22Rv1 (cell line): ENCODE measurements around the gene FARS2.

Source experiments
- H3K27ac ChIP-seq: fragments of 450-650 bp; 2 replicates; pipeline ENCODE4 v1.5.1; 2017
- CTCF ChIP-seq: fragments of 450-650 bp; IDR thresholded peaks from 2 replicates; pipeline ENCODE4 v1.5.1; 2017; ENCODE audit warnings: mild to moderate bottlenecking
- ZFX ChIP-seq: fragments of 450-650 bp; IDR thresholded peaks from 2 replicates; pipeline ENCODE4 v1.6.1; 2017; ENCODE audit warnings: antibody characterized with exemption, borderline replicate concordance

FARS2 gene

DNA sequence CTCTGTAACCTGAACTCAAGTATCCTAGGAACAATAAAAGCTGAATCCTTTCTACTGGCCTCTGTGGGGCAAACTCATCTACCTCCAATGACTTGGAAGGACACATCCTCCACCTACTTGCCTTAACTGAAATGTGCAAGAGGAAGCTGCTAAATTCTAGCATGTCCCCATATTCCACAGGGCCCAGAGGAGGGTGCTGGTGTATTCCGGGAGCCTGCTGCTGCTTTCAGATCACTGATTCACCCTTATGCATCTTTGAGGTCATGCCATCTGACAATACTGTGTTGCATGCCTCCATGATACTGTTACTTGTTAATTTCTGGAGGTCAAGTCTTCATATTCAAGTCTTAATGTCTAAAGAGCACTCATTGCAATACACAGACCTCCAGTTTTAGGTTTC lies 40.9 kb upstream of the FARS2 start:
- TF ChIP-seq ZFX (no peak), CTCF (no peak)

GRCh38 chr6:5223309-5223708 lies 38.0 kb upstream of the FARS2 start:
- TF ChIP-seq ZFX (no peak), CTCF (no peak)
- no peak overlapping the region for H3K27ac ChIP-seq

More for the DNA sequence above, 40.9 kb upstream of the FARS2 start:
- no peak overlapping the region for H3K27ac ChIP-seq

DNA sequence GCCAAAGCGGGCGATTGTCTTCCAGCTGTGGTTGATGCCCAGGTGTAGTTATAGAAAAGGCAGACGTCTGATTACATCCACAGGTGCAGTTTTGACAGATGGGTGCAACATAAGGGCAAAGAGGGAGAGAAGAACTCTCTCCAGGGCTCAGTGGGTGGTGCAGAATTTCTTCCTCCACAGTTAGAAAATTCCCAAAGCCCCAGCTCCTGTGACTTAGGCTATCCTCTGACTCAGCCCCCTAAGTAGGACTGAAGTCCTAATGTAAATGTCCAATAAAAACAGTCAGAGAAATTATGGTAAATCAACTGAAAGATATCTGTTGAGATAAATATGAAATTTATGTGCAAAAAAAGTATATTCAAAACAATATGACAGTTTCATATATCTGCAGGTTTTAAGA lies 32.0 kb upstream of the FARS2 start:
- TF ChIP-seq ZFX (no peak), CTCF (no peak)
- no peak overlapping the region for H3K27ac ChIP-seq

DNA sequence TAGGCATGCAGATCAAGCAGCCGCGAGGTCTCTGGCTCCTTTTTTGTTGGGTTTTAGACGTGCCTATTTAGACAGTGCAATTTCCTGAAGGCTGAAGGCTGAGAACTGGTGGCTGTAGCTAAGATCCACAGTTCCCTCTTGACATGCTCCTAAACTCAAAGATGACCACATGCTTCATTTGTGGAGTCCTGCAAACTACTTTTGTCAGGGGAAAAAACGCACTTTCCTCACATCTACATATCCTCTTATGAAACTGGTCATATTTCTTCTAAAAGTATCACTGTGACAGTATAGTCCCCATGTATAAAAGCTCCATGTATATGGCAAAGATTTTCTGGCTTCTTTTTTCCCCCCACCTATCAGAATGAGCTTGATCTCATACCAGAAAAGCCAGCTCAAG lies 31.2 kb upstream of the FARS2 start:
- TF ChIP-seq CTCF (no peak), ZFX (no peak)
- H3K27ac ChIP-seq = no peak overlapping the region

DNA sequence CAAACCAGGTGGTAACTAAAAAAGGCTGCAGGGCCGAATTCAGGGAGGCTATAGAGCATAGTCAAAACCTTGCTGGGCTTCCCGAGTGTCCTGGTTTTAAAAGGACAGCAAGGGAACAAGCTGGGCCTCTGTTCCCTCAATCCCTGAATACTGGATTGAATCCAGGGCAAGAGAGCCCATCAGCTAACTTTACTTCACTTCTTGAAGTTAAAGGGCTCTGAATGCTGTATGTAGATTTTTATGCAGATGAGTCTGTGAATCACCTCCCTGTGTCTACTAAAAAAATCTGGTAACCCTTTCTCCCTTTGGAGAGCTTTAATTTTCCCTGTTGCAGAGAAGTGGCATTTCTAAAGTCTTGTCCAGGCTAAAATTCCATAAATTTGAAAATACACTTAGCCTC lies 30.0 kb upstream of the FARS2 start:
- TF ChIP-seq CTCF (no peak), ZFX (no peak)
- H3K27ac ChIP-seq = no peak overlapping the region

DNA sequence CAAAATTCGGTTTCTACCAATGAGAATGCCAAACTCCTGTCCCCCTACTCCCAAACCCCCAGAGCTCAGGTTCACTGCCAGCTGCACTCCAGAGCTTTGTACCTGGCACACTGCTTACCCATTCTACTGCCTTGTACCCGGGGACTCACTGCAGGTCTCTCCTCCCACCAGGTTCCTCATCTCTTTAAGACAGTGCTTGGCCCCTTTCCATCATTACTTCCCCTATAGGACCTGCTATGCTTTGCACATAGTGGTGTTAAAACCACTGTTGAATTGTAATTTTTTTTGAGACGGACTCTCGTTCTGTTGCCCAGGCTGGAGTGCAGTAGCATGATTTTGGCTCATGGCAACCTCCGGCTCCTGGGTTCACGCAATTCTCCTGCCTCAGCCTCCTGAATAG lies 26.4 kb upstream of the FARS2 start:
- H3K27ac ChIP-seq = no peak overlapping the region
- TF ChIP-seq CTCF (no peak), ZFX (no peak)

DNA sequence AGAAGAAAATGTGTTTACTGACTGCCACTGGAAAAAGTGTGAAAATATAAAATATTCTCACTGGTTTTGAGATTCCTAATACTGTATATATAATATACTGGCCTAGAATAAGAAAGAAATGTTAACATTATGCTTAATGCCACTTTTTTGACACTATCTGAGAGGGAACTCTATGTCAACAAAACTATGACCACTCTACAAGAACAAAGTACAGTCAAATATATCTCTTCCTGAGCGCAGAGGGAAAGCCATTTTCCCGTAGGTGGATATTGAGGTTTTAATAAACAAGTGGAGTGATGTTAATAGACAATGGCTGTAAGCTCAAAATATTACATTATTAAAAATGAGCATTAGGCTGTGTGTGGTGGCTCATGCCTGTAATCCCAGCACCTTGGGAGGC lies 25.5 kb upstream of the FARS2 start:
- TF ChIP-seq ZFX = no peak
- no peak for TF ChIP-seq CTCF
- no peak overlapping the region for H3K27ac ChIP-seq
